Prostate gland (tissue), 2 donors: Measurements from ENCODE around the gene RARS2. TPM values are rescaled to one million over a fixed set of nuclear protein-coding genes. Genes with fewer than 3 reads are reported as not detected.

Experiments used
- DNase-seq: peaks from one replicate; pipeline ENCODE4 v3.0.0-alpha.2; 2019; ENCODE audit warnings: low spot score
- H3K27ac ChIP-seq, 2 donors: fragments of 200-600 bp; sonication (generic); 2 replicates each; pipeline ENCODE4 v1.5.1; 2017 to 2019
- H3K27me3 ChIP-seq: fragments of 200-600 bp; sonication (generic); replicated peaks from 2 replicates; pipeline ENCODE4 v1.5.1; 2019; ENCODE audit not compliant: insufficient read depth
- H3K36me3 ChIP-seq, 2 donors: fragments of 200-600 bp; sonication (generic); 1 replicate in 1 of 2; 2 replicates in 1 of 2; pipeline versions ENCODE4 v1.5.1 to v1.8.1; 2017 to 2019
- H3K4me1 ChIP-seq: fragments of 200-600 bp; sonication (generic); replicated peaks from 2 replicates; pipeline ENCODE4 v1.5.1; 2019
- H3K4me3 ChIP-seq, 2 donors: fragments of 200-600 bp; sonication (generic); 2 replicates each; pipeline ENCODE4 v1.5.1; 2017 to 2019
- H3K9me3 ChIP-seq: fragments of 200-600 bp; sonication (generic); 2 replicates; pipeline ENCODE4 v1.5.1; 2017
- POLR2A ChIP-seq: fragments of 450-650 bp; IDR thresholded peaks from one replicate; pipeline ENCODE4 v1.6.1; 2016; ENCODE audit warnings: antibody characterized with exemption, mild to moderate bottlenecking
- POLR2AphosphoS5 ChIP-seq: sonication (generic); formaldehyde crosslinking; IDR thresholded peaks from one replicate; pipeline ENCODE4 v1.6.1; 2017; ENCODE audit warnings: antibody characterized with exemption
- WGBS: methylation state at CpG from one replicate; pipeline ENCODE4 v1.1.5; 2018; 5-methylcytosine and 5-hydroxymethylcytosine counted together
- intact Hi-C: fragments of 100-400 bp; cut with DNase I; formaldehyde crosslinking; loops from one replicate; pipeline ENCODE4 v1.14.2; 2022
- total RNA-seq, 2 donors: library from RNA; depleted of rRNA; stranded (reverse); fragments of >200 nt; gene quantifications; one replicate each; pipeline ENCODE4 v1.1.0, GENCODE V29; 2016
- TF ChIP-seq, protein P1 (sequence below), 4 experiments: fragments of 200-600 bp in 2 of 4; fragments of 450-650 bp in 2 of 4; sonication (generic) in 2 of 4; IDR thresholded peaks; 1 replicate in 3 of 4; 2 replicates in 1 of 4; pipeline ENCODE4 v1.5.1; 2016 to 2019; ENCODE audit warnings: antibody characterized with exemption in 4 of 4, mild to moderate bottlenecking in 2 of 4, moderate library complexity in 2 of 4

Gene RARS2
- total RNA-seq, 2 donors from 2014 or later, result 27.4 to 29.5 TPM

DNA sequence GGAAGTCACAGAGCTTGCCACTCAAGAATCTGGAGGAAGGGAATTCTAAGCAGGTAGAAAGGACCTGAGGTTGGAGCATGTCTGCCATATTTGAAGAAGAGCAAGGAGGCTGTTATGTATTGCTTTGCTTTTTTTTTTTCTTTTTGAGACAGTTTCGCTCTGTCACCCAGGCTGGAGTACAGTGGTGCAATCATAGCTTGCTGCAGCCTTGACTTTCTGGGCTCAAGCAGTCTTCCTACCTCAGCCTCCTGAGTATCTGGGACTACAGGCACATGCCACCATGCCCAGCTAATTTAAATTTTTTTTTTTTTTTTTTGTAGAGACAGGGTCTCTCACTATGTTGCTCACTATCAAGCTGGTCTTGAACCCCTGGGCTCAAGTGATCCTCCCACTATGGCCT, 41.0 kb upstream of the RARS2 start:
- no peak for DNase-seq
- intact Hi-C loops, result no loop called here
- H3K27ac ChIP-seq, result no peak overlapping the region
- no peaks in the 10 kb centered on the region for H3K36me3 ChIP-seq
- H3K9me3 ChIP-seq, result no peaks in the 10 kb centered on the region
- H3K4me1 ChIP-seq, result no peaks in the 10 kb centered on the region
- TF ChIP-seq POLR2A, result no peak
- no peak for TF ChIP-seq POLR2AphosphoS5
- TF ChIP-seq, protein P1, sequence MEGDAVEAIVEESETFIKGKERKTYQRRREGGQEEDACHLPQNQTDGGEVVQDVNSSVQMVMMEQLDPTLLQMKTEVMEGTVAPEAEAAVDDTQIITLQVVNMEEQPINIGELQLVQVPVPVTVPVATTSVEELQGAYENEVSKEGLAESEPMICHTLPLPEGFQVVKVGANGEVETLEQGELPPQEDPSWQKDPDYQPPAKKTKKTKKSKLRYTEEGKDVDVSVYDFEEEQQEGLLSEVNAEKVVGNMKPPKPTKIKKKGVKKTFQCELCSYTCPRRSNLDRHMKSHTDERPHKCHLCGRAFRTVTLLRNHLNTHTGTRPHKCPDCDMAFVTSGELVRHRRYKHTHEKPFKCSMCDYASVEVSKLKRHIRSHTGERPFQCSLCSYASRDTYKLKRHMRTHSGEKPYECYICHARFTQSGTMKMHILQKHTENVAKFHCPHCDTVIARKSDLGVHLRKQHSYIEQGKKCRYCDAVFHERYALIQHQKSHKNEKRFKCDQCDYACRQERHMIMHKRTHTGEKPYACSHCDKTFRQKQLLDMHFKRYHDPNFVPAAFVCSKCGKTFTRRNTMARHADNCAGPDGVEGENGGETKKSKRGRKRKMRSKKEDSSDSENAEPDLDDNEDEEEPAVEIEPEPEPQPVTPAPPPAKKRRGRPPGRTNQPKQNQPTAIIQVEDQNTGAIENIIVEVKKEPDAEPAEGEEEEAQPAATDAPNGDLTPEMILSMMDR (IDR thresholded peaks at IDR 0.05), result no peak
- 95% methylated on average over 1 of the region's 1 CpG for WGBS
- H3K27me3 ChIP-seq, result no peaks in the 10 kb centered on the region
- H3K4me3 ChIP-seq, result no peak overlapping the region

DNA sequence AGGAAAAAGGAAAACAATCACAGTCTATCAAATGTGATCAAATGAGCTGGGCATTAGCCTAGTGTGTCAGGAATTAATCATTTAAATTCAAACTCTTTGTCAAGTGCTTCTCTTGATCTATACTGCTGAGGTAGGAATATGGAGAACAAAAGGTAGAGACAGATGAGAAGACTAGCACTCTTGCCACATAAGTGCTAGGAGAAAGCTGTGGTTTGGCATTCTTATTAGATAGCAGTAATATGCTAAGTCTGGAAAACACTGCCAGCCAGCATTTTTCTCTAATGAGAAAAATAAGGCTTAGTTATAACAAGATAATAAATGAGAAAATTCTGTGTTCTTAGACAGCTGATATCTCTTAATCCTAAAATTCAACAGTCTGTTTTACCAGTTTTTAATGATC, 39.1 kb upstream of the RARS2 start:
- Histone ChIP-seq H3K27ac (no peak overlapping the region), H3K36me3 (no peaks in the 10 kb centered on the region), H3K4me1 (no peaks in the 10 kb centered on the region), H3K27me3 (no peaks in the 10 kb centered on the region), H3K4me3 (no peak overlapping the region), H3K9me3 (no peaks in the 10 kb centered on the region)
- no peak for TF ChIP-seq POLR2A
- no peak for TF ChIP-seq POLR2AphosphoS5
- TF ChIP-seq, protein P1 (IDR thresholded peaks at IDR 0.05), result no peak
- intact Hi-C loops, result no loop called here
- no peak for DNase-seq

DNA sequence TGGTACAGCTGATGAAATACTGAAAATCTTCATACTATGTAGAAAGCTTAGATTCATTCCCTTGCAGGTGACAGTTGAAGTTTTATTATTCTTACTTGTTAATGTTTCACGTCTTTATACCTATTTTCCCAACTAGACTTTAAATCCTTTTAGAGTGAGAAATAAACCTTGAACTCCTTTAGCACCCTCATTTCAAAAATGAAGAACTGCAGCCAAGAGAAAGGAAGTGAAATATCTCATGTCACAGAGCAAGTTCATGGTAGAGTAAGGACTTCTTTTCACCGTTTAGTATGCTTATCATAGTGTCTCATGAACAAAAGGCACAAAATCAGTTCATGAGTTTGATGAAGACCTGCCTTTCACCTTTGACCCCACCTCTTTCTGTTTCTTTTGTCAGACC, 38.6 kb upstream of the RARS2 start:
- no peaks in the 10 kb centered on the region for H3K27me3 ChIP-seq
- 74% methylated on average over 2 of the region's 2 CpGs for WGBS
- no peaks in the 10 kb centered on the region for H3K36me3 ChIP-seq
- TF ChIP-seq POLR2A (no peak), POLR2AphosphoS5 (no peak)
- TF ChIP-seq, protein P1 (IDR thresholded peaks at IDR 0.05), result no peak
- intact Hi-C loops, result no loop called here
- H3K4me1 ChIP-seq, result no peaks in the 10 kb centered on the region
- DNase-seq, result no peak
- no peak overlapping the region for H3K27ac ChIP-seq
- no peaks in the 10 kb centered on the region for H3K9me3 ChIP-seq
- no peak overlapping the region for H3K4me3 ChIP-seq

DNA sequence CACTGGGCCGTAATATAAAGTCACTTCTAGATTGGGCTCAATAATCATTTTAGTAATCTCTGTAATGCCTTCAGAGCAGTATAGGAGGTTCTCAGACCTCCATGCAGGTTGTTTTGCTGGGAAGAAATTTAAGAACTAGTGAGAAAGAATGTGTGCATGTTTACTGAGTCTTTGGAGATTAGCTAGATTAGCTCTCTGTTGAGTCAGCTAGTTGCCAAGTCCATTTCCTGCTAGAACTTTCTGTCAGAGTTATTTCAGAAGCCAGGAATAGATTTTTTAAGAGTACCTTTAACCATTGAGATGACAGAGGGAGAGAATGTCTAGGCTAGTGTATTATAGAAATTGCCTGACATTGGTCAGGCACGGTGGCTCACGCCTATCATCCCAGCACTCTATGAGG, 33.5 kb upstream of the RARS2 start:
- H3K27ac ChIP-seq, result no peak overlapping the region
- no peak overlapping the region for H3K4me3 ChIP-seq
- intact Hi-C loops, result no loop called here
- TF ChIP-seq POLR2A (no peak), POLR2AphosphoS5 (no peak)
- TF ChIP-seq, protein P1 (IDR thresholded peaks at IDR 0.05), result no peak
- DNase-seq, result no peak
- no peaks in the 10 kb centered on the region for H3K9me3 ChIP-seq
- no peaks in the 10 kb centered on the region for H3K27me3 ChIP-seq
- no peaks in the 10 kb centered on the region for H3K36me3 ChIP-seq
- 80% methylated on average over 3 of the region's 3 CpGs for WGBS
- H3K4me1 ChIP-seq, result no peaks in the 10 kb centered on the region

DNA sequence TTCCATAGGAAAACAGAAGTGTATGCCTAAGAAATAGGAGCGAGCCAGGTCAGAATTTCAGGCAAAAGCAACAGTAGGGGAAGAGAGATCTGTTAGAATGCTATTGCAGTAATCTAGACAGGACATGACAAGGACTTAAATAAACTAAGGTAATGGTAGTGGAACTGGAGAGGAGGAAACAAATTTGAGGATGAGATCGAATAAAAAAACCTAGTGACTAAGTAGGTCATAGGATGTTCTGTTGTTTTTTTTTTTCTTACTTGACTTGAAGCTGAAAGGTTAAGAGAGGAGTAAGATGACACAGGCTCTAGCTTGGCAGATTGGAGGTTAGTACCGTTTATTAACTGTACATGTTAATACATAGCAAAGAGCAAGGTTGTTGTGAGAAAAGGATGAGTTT, 28.7 kb upstream of the RARS2 start:
- Histone ChIP-seq H3K4me1 (no peaks in the 10 kb centered on the region), H3K4me3 (no peak overlapping the region)
- intact Hi-C loops, result no loop called here

More for the DNA sequence above, 28.7 kb upstream of the RARS2 start:
- Histone ChIP-seq H3K27ac (no peak overlapping the region), H3K27me3 (no peaks in the 10 kb centered on the region), H3K9me3 (no peaks in the 10 kb centered on the region), H3K36me3 (no peaks in the 10 kb centered on the region)
- no peak for DNase-seq
- WGBS, result 89% methylated on average over 3 of the region's 3 CpGs
- TF ChIP-seq POLR2AphosphoS5, result no peak
- TF ChIP-seq, protein P1 (IDR thresholded peaks at IDR 0.05), result no peak
- no peak for TF ChIP-seq POLR2A
